HPDE6-E6E7 (cell line): ENCODE measurements around the gene PTH2R.
"Not testable (repeated sequence)": the region's sequence is repeated elsewhere in the genome, so short reads cannot be mapped to it uniquely, and the experiment has no call there.

Experiments
- DNase-seq: peaks from one replicate; pipeline ENCODE4 v3.0.0; 2011; ENCODE audit warnings: missing footprints; ENCODE audit errors: extremely low spot score

Gene PTH2R

DNA sequence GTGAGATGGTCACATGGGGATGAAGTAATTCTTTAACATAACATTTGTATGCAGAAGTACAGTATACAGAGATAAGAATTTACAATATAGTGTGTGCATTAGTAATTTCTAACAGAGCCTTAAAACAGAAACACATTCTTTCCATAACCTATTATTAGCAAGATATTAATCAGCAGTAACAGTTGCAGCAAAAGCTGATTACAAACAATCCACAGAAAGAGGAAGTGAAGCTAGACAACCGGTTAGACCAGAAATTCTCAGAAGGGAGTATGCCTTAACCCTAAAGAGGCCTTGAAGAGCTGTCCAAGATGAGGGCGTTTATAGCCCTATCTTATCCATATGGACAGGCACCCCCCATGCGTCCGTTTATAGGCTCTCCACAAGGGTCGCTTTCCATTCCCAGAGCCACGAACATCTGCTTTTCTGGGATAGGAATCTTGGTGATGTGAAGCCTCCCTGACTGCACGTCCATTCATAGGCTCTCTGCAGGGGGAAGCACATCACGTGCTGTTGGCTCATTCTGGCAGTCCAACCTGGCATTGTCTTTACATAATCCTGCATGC is 75.9 kb downstream of the PTH2R start:
- DNase-seq = not testable (repeated sequence)

DNA sequence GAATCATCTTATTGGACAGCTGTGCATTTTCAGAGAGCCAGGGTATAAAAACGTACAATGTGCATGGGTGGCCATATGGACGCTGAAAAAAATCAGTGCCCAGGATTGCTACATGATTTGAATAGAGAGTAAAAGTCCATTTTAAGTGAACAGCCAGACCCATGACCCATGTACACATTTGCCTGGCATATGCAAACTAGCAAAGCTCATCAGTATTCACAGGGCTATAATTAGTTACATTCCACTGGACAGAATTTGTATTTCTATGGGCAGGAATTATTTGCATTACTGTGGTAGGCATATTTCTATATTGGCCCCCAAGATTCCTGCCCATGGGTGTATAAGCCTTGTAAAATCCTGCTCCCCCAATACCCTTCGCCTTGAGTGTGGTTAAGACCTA is 78.8 kb downstream of the PTH2R start:
- no peak for DNase-seq

DNA sequence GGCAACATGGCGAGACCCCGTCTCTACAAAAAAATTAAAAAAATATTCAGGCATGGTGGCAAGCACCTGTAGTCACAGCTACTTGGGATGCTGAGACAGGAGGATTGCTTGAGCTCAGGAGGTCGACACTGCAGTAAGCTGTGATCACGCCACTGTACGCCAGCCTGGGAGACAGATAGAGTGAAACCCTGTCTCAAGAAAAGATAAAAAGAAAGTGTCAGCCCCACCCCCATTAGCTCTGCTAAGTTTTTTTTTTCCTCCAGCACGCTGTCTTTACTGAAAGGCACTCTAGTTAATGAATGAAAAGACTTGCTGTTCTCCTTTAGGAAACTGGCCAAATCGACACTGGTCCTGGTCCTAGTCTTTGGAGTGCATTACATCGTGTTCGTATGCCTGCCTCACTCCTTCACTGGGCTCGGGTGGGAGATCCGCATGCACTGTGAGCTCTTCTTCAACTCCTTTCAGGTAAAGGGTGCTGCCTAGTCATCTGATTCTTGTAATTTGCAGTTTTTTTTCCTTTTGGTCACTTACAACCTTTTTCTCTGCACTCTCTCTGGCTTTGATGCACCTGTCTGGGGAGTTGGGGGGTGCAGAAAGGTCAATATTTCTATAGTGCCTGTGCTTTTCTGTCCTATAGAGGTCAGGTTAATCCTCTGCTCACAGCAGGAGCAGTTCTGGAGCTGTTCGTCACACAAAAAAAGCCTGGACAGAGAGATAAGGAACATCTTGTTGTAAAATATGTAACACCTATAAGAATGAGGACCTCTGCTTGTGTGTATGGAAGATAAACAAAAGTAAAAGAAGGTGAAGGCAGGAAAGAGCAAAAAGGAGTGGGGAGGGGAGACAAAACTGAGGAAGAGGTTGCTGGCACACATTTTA is 82.3 kb downstream of the PTH2R start:
- DNase-seq = no peak

DNA sequence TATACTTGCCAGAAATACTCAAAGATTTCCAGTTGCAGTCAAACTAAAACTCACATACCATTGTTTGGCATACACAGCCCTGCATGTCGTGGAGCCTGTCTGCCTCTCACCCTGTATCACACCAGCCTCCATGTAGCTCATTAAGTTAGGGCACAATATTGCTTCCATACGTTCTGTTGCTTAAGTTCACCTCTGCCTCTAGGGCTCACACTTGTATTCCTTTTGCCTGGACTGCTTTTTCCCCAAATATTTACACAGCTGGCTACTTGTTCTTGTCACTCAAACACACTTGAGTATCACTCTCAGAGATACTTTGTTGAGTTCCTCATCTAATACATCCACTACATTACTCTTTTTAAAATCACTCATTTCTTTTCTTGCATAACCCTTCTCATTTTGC is 83.1 kb downstream of the PTH2R start:
- no peak for DNase-seq

DNA sequence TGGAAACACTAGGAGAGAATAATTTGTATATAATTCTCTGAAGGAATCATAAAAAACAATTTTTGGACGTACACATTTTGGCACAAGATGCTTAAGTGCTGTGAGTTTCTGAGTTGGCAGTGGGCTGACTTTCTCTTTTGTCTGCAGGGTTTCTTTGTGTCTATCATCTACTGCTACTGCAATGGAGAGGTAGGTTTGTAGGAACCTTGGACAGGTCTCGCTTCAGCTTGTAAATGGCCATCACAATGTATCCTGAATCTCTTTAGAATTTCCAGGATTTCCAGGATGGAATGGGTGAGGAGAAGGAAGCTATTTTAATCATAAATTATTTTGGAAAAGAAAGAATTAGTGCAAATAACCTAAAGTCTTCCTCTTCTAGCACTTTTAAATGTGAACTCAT is 83.9 kb downstream of the PTH2R start:
- no peak for DNase-seq

DNA sequence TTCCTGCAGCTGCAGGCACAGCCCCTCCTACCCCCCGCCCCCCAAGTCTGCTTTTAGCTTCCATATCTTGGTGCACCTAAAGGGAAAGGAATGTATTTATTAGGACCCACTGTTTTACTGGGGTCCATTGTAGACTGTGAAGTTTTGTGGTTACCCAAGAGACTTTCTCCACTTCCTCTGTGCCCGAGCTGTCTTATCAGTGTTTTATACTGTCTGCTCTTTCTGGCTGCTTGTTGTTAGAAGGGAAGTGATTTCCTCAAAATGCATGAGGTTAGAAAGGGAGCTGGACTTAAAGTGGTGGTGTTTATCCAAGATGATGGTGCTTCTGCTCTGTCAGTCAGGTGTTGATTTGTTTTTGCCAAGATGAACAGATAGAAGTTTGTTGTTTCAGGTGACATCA is 85.0 kb downstream of the PTH2R start:
- DNase-seq = no peak

DNA sequence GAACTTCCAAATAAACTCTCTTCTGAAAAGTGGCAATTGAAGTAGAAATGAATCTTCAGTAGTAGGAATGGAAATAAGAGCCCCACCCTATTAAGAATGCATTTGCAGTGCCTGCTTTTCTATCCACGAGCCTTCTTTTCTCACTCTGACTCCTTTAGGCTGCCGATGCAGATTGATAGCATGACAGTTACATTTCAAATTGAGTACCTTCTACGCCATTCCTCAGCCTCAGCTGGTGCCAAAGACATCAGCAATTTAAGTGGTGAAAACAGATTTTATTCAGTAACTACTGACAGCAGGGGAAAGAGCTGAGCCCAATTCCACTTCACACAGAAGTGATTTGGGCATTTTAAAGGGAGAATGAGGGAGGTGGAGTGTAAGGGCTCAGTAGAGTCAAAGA is 85.5 kb downstream of the PTH2R start:
- DNase-seq = no peak

DNA sequence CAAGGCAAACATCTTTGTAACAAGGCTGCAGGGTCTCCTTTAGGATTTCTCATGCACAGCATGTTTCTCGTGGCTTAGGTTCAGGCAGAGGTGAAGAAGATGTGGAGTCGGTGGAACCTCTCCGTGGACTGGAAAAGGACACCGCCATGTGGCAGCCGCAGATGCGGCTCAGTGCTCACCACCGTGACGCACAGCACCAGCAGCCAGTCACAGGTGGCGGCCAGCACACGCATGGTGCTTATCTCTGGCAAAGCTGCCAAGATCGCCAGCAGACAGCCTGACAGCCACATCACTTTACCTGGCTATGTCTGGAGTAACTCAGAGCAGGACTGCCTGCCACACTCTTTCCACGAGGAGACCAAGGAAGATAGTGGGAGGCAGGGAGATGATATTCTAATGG is 86.6 kb downstream of the PTH2R start:
- no peak for DNase-seq

DNA sequence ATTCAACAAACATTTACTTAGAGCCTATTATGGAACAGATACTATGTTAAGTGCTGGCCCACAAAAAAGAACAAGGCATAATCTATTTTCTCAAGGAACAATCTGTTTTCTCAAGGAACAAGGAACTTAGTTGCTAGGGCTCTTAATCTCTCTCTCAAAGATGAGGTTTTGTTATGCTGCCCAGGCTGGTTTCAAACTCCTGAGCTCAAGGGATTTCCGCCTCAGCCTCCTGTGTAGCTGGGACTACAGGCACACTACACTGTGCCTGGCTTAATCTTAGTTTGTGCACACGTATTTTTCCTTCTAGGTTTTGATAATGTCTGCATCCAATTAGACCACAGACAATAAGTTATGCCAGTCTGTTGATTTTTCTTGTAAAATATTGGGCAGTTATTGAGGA is 89.5 kb downstream of the PTH2R start:
- DNase-seq = no peak

DNA sequence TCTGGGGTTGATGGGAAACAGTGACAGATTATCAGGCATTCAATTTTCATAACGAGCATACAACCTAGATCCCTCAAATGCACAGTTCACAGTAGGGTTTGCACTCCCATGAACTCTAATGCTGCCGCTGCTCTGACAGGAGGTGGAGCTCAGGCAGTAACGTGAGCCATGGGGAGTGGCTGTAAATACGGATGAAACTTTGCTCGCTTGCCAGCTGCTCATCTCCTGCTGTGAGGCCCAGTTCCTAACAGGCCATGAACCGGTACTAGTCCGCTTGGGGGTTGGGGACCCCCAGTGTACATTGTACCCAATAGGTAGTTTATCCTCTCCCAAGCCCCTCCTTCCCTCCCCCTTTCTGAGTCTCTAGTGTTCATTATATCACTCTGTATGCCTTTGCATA is 94.6 kb downstream of the PTH2R start:
- no peak for DNase-seq

DNA sequence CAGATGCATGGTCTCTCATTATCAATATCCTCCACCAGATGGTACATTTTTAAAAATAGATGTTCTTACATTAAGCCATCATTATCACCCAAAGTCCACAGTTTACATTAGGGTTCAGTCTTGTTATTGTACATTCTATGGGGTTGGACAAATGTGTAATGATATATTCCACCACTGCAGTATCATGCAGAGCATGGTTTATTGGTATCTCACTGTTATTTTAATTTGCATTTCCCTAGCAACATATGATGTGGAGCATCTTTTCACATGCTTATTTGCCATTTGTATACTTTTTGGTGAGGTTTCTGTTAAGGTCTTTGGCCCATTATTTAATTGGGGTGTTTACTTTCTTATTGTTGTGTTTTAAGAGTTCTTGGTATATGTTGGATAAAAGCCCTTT is 95.7 kb downstream of the PTH2R start:
- DNase-seq = no peak

DNA sequence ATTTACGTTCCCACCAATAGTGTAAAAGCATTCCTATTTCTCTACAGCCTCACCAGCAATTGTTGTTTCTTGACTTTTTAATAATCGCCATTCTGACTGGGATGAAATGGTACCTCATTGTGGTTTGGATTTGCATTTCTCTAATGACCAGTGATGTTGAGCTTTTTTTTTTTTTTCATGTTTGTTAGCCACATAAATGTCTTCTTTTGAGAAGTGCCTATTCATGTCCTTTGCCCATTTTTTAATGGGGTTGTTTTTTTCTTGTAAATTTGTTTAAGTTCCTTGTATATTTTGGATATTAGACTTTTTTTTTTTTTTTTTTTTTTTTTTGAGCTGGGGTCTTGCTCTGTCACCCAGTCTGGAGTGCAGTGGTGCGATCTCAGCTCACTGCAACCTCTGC is 98.8 kb downstream of the PTH2R start:
- not testable (repeated sequence) for DNase-seq

DNA sequence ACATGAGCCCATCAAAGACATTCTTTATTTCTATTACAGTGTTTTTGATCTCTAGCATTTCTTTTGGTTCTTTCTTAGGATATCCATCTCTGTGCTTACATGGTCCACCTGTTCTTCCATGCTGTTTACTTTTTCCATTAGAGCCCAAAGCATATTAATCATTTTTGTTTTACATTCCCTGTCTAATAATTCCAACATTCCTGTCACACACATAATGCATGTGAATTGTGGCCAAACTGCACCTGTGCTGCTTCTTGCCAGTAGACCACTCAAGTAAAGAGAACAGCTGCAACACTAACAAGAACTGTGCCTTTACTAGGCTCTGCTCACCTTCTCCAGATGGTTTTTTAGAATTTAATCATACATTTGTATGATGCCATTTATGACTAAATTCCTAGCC is 103.0 kb downstream of the PTH2R start:
- no peak for DNase-seq

DNA sequence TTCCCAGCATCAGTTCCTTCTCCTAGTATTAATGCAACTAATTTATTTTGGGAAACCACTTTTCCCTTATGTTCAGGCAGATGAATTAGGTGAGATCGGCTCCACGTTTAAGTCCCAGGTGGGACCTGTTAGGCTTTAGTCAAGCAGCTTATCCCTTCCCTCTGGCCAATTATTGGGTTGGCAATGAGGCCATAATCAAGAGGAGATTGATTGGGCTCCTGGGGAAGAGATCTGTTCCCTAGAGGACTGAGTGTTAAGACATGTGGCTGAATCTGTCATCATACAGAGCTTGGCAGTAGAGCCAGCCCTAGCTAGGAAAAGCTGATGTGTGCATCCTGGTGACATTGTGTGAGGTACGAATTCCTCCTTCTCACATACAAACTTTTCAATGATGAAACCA is 104.4 kb downstream of the PTH2R start:
- DNase-seq = no peak

DNA sequence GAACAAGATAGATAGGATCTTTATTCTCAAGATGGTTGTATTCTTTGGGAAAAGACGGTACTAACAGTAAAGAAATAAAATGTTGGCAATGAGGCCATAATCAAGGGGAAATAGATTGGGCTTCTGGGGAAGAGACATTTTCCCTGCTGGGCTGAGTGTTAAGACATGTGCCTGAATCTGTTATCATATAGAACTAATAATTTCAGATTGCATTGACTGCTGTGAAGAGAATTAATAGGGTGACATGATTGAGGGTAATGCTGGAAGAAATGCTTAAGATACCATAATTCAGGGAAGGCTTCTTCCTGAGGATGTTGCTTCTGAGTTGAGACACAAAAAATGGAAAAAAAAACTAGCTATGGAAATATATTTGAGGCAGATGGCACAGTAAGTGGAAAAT is 105.0 kb downstream of the PTH2R start:
- no peak for DNase-seq

DNA sequence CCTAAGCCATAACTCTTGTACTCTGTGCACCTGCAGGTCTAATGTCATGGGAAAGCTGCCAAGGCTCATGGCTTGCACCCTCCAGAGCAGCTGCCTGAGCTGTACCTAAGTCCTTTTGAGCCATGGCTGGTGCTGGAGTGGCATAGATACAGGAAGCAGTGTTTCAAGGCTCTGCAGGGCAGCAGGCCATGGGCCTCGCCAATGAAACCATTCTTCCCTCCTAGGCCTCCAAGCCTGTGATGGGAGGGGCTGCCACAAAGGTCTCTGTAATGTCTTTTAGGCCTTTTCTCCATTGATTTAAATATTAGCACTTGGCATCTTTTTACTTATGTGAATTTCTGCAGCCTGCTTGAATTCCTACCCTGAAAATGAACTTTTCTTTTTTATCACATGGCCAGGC is 108.5 kb downstream of the PTH2R start:
- no peak for DNase-seq

DNA sequence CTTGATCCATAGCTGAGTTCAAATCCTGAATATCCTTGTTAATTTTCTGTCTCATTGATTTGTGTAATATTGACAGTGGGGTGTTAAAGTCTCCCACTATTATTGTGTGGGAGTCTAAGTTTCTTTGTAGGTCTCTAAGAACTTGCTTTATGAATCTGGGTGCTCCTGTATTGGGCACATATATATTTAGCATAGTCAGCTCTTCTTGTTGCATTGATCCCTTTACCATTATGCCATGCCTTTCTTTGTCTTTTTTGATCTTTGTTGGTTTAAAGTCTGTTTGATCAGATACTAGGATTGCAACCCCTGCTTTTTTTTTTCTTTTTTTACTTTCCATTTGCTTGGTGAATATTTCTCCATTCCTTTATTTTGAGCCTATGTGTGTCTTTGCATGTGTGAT is 116.5 kb downstream of the PTH2R start:
- not testable (repeated sequence) for DNase-seq

DNA sequence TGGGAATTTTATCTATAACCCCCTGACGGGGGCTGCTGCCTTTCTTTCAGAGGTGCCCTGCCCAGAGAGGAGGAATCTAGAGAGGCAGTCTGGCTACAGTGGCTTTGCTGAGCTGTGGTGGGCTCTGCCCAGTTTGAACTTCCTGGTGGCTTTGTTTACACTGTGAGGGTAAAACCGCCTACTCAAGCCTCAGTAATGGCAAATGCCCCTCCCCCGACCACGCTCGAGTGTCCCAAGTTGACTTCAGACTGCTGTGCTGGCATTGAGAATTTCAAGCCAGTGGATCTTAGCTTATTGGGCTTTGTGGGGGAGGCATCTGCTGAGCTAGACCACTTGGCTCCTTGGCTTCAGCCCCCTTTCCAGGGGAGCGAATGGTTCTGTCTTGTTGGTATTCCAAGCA is 118.6 kb downstream of the PTH2R start:
- DNase-seq = not testable (repeated sequence)

DNA sequence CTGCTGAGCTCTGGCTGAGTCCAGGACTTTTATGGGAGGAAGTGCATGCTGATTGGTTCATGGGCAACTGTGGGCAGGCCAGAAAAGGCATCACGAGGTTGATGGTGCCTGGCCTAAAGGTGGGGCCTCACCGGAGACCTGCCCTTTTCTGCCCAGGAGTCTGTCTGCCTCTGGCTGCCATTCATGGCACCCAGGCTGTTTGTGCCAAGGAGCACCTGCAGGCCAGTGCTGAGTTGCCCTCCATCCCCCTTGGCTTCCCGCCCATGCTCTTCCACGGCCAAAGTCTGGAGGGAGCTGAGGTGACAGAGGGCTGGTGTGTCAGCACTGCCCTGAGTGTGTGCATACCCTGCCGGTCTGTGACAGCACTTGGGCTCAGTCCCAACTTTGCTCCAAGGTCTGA is 123.2 kb downstream of the PTH2R start:
- no peak for DNase-seq

DNA sequence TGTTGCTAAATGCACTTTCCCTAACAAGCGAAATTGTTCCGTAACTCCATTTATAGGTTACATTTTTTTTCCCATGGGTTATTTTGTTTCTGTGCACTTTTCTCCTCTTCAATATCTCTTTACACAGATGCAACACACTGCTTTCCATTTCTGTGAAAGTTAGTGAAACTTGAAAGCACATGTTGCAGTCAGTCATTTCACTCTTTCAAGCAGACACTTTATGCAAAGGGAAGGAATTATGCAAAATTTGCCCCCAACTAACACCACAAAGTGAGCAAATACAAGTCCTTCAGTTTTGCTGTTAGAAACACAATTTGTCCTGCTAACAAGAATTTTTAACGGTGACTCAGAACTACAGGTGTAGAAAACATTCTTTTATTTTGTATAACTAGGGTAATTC is 124.8 kb downstream of the PTH2R start:
- no peak for DNase-seq

DNA sequence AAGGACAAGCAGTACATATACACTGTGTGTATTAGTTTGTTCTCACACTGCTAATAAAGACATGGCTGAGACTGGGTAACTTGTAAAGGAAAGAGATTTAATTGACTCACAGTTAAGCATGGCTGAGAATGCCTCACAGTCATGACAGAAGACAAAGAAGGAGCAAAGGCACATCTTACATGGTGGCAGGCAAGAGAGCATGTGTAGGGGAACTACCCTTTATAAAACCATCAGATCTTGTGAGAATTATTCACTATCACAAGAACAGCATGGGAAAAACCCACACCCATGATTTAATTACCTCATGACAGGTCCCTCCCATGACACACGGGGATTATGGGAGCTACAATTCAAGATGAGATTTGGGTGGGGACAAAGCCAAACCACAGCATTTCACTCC is 129.0 kb downstream of the PTH2R start:
- DNase-seq = not testable (repeated sequence)

DNA sequence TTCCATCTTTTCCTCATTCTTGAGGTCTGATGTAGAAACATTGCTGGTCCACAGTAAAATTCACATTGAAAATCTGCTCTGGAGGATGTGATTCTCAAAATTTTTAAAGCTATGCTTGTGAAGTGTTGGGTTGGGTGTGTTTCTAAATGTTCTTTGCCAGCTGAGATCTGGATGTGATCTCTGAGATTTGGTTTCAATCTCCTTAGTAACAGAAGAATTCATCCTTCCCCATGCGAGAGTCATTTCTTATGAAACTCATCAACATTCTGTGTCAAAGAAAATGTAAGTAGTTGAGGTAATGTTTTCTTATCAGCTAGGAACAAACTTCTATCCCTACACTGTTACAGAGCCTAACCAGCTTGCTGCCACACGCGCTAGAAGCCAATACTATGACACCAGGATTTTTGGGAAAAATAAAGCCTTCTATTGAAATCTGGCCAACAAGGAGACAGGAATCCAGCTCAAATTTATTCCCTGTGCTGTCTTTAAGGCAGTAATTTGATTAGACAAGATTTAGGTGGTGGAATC is 134.9 kb downstream of the PTH2R start:
- DNase-seq = no peak

DNA sequence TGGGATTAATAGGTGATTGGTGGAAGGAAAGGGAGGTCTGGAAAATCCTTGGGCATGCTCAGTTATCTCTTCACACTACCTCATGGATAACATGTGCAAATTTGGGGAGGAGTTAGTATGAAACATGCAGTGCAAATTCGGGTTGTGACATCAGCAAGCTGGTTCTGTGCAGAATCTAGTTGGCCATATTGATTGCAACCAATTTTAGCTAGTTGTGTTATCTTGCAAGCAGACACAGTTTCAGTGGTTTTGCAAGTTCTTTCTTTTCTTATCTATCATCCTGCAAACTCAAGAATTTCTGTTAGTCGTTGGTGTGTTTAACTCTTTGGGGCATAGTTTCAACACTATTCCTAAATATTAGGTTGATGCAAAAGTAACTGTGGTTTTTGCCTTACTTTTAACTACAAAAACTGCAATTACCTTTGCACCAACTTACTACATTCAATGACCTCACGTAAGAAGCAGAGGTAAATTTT is 135.4 kb downstream of the PTH2R start:
- no peak for DNase-seq
